ENCODE data around the gene RELN. TPM values are rescaled to one million over a fixed set of nuclear protein-coding genes. Genes with fewer than 3 reads are reported as not detected.

The RELN gene
- total RNA-seq, 1 donor from 2014 or later: 7.3 TPM

GRCh38 chr7:103687951-103688350 is 301.5 kb downstream of the RELN start:
- H3K9me3 Mint-ChIP-seq: no peaks in the 10 kb centered on the region
- no peak for TF ChIP-seq CTCF (IDR thresholded peaks at IDR 0.05; ENCODE audit: unreplicated experiment)
- no peak overlapping the region for H3K27ac Mint-ChIP-seq
- DNase-seq (ENCODE audit: low spot score in 2 of 2, unreplicated experiment in 2 of 2): no peak
- no peak overlapping the region for H3K4me3 Mint-ChIP-seq
- H3K4me1 Mint-ChIP-seq: peaks cover 23% of the 10 kb centered on the region
- H3K27me3 Mint-ChIP-seq (ENCODE audit: low read depth): peaks cover 8% of the 10 kb centered on the region
- no peaks in the 10 kb centered on the region for H3K36me3 Mint-ChIP-seq

GRCh38 chr7:103687272-103687671 is 302.2 kb downstream of the RELN start:
- no peak for TF ChIP-seq CTCF (IDR thresholded peaks at IDR 0.05; ENCODE audit: unreplicated experiment)
- Mint-ChIP-seq H3K4me1 (peaks cover 23% of the 10 kb centered on the region), H3K27me3 (ENCODE audit: low read depth) (peaks cover 8% of the 10 kb centered on the region)

GRCh38 chr7:103686763-103687162 is 302.7 kb downstream of the RELN start:
- no peak for DNase-seq (ENCODE audit: low spot score in 2 of 2, unreplicated experiment in 2 of 2)
- peaks cover 8% of the 10 kb centered on the region for H3K27me3 Mint-ChIP-seq (ENCODE audit: low read depth)
- no peaks in the 10 kb centered on the region for H3K9me3 Mint-ChIP-seq
- no peak overlapping the region for H3K4me3 Mint-ChIP-seq
- H3K4me1 Mint-ChIP-seq: peaks cover 23% of the 10 kb centered on the region
- no peak for TF ChIP-seq CTCF (IDR thresholded peaks at IDR 0.05; ENCODE audit: unreplicated experiment)
- H3K36me3 Mint-ChIP-seq: no peaks in the 10 kb centered on the region
- no peak overlapping the region for H3K27ac Mint-ChIP-seq

More at GRCh38 chr7:103687272-103687671, 302.2 kb downstream of the RELN start:
- Mint-ChIP-seq H3K36me3 (no peaks in the 10 kb centered on the region), H3K27ac (no peak overlapping the region), H3K4me3 (no peak overlapping the region), H3K9me3 (no peaks in the 10 kb centered on the region)
- DNase-seq (ENCODE audit: low spot score in 2 of 2, unreplicated experiment in 2 of 2): no peak

- no peak for DNase-seq (ENCODE audit: low spot score in 2 of 2, unreplicated experiment in 2 of 2)
- no peaks in the 10 kb centered on the region for H3K9me3 Mint-ChIP-seq
- H3K27ac Mint-ChIP-seq: no peak overlapping the region
- TF ChIP-seq CTCF (IDR thresholded peaks at IDR 0.05; ENCODE audit: unreplicated experiment): no peak
- H3K36me3 Mint-ChIP-seq: no peaks in the 10 kb centered on the region
- H3K27me3 Mint-ChIP-seq (ENCODE audit: low read depth): peaks cover 8% of the 10 kb centered on the region
- peaks cover 27% of the 10 kb centered on the region for H3K4me1 Mint-ChIP-seq
- no peak overlapping the region for H3K4me3 Mint-ChIP-seq
Observed at GRCh38 chr7:103686064-103686463, 303.4 kb downstream of the RELN start.

GRCh38 chr7:103685646-103686045 is 303.8 kb downstream of the RELN start:
- Mint-ChIP-seq H3K4me3 (no peak overlapping the region), H3K27me3 (ENCODE audit: low read depth) (peaks cover 8% of the 10 kb centered on the region), H3K4me1 (peaks cover 29% of the 10 kb centered on the region), H3K27ac (no peak overlapping the region), H3K36me3 (no peaks in the 10 kb centered on the region), H3K9me3 (no peaks in the 10 kb centered on the region)
- TF ChIP-seq CTCF (IDR thresholded peaks at IDR 0.05; ENCODE audit: unreplicated experiment): no peak
- DNase-seq (ENCODE audit: low spot score in 2 of 2, unreplicated experiment in 2 of 2): no peak

- H3K27ac Mint-ChIP-seq: no peak overlapping the region
- no peak overlapping the region for H3K4me3 Mint-ChIP-seq
- no peaks in the 10 kb centered on the region for H3K9me3 Mint-ChIP-seq
- H3K4me1 Mint-ChIP-seq: peaks cover 28% of the 10 kb centered on the region
- no peaks in the 10 kb centered on the region for H3K36me3 Mint-ChIP-seq
- H3K27me3 Mint-ChIP-seq (ENCODE audit: low read depth): peaks cover 8% of the 10 kb centered on the region
- DNase-seq (ENCODE audit: low spot score in 2 of 2, unreplicated experiment in 2 of 2): no peak
- TF ChIP-seq CTCF (IDR thresholded peaks at IDR 0.05; ENCODE audit: unreplicated experiment): no peak
Observed at GRCh38 chr7:103683348-103683747, 306.1 kb downstream of the RELN start.

All from mesothelial cell of epicardium (in vitro differentiated cells).